RWPE1 (cell line): ENCODE measurements around the gene SPOCK1.

Experiments used
- CTCF ChIA-PET: fragments of 350-600 bp; sonication (Branson Sonifier 250); formaldehyde crosslinking; extraction: SDS; loops from one replicate; lab custom pipeline; 2021; lab: Yijun Ruan, JAX
- POLR2A ChIA-PET: fragments of 400-600 bp; formaldehyde crosslinking; extraction: SDS; loops from one replicate; lab custom pipeline; 2020; ENCODE audit warnings: antibody characterized with exemption; ENCODE audit not compliant: low non-redundant PET; lab: Yijun Ruan, JAX
- DNase-seq: peaks from one replicate; pipeline ENCODE4 v3.0.0; 2012; ENCODE audit warnings: low spot score
- H3K27ac ChIP-seq: fragments of 450-650 bp; 2 replicates; pipeline ENCODE4 v1.5.1; 2017
- TF ChIP-seq, protein P1 (sequence below): fragments of 450-650 bp; conservative IDR thresholded peaks from 2 replicates; pipeline ENCODE4 v1.5.1; 2017; ENCODE audit warnings: low read depth, mild to moderate bottlenecking

Gene SPOCK1

DNA sequence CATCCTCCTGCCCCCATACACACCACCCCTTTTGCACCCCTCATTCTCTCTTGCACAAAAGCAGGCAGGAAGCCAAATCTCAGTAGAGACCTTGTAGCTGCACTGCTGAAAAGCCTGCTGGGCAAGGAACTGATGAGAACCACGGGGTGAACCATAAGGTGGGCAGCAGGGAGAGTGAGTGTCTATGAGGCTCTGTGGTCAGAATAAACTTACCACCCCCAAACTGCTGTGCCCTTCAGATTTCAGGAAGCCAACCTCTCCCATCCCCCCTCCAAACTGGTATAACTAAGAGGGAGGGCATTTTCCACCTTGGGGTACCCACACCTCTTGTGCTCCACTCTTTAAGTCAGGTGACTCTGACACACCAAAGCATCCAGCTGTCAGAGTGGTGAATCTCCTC lies 471.4 kb downstream of the SPOCK1 start:
- no peak for DNase-seq
- TF ChIP-seq, protein P1, sequence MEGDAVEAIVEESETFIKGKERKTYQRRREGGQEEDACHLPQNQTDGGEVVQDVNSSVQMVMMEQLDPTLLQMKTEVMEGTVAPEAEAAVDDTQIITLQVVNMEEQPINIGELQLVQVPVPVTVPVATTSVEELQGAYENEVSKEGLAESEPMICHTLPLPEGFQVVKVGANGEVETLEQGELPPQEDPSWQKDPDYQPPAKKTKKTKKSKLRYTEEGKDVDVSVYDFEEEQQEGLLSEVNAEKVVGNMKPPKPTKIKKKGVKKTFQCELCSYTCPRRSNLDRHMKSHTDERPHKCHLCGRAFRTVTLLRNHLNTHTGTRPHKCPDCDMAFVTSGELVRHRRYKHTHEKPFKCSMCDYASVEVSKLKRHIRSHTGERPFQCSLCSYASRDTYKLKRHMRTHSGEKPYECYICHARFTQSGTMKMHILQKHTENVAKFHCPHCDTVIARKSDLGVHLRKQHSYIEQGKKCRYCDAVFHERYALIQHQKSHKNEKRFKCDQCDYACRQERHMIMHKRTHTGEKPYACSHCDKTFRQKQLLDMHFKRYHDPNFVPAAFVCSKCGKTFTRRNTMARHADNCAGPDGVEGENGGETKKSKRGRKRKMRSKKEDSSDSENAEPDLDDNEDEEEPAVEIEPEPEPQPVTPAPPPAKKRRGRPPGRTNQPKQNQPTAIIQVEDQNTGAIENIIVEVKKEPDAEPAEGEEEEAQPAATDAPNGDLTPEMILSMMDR = no peak
- POLR2A ChIA-PET = no interaction called here
- CTCF ChIA-PET = no interaction called here
- H3K27ac ChIP-seq = no peak overlapping the region

DNA sequence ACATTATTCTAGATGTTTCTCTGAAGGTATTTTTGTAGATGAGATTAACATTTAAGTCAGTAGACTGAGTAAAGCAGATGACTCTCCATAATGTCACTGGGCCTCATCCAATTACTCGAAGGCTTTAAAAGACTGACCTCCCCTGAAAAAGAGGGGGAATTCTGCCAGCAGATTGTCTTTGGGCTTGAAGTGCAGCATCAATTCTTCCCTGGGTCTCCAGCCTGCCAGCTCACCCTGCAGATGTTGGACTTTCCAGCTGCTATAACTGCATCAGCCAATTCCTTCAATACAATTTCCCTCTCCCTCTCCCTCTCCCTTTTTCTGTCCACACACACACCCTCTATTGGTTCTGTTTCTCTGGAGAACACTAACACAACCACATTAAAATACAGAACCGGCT lies 472.8 kb downstream of the SPOCK1 start:
- POLR2A ChIA-PET = no interaction called here
- CTCF ChIA-PET = interaction anchor here (0.6 kb wide), 1 partner anchor 185 kb away, joined by 3 read pairs; no protein-coding TSS in a partner anchor
- no peak overlapping the region for H3K27ac ChIP-seq
- no peak for DNase-seq
- TF ChIP-seq, protein P1 = no peak

DNA sequence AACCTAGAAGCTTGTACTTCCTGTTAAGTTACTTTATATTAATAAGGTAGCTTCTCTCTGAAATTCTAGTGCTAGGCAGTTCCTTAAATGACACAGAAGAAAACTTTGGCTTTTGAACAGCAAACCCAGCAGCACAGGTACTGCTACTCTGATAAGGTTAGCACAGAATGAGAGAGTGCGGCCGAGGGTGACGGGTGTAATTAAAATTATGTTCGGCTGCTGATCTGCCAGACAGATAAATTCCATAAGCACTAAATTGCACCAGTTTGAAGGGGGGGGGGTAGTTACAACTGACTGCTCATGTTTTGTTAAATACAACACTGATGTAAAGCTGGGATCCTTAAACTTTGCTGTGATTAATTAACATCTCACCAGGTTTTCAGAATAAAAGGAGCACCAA lies 475.1 kb downstream of the SPOCK1 start:
- H3K27ac ChIP-seq = no peak overlapping the region
- TF ChIP-seq, protein P1 = no peak
- no peak for DNase-seq
- POLR2A ChIA-PET = no interaction called here
- CTCF ChIA-PET = interaction anchor here (0.8 kb wide), 1 partner anchor 106 kb away, joined by 10 read pairs; no protein-coding TSS in a partner anchor

DNA sequence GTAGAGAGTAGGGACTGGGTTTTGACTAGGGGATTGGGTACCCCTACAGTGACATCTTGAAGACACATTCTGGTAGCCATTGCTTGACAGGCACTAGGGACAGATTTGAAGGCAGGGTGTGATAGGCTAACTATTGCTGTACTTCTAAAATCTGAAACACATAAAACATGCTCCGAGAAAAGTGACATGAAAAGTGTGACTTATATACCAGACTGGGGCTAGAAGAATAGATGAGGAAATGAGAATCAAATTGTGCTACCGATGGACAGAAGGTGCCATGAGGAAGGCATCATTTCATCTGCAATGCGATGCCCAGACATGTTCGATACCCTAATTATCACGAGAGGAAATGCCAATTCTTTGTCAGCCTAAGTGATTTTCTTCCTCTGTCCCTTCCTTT lies 475.8 kb downstream of the SPOCK1 start:
- H3K27ac ChIP-seq = no peak overlapping the region
- ChIA-PET CTCF (interaction anchor here (0.8 kb wide), 1 partner anchor 106 kb away, joined by 10 read pairs; no protein-coding TSS in a partner anchor), POLR2A (no interaction called here)
- DNase-seq = no peak
- TF ChIP-seq, protein P1 = no peak

DNA sequence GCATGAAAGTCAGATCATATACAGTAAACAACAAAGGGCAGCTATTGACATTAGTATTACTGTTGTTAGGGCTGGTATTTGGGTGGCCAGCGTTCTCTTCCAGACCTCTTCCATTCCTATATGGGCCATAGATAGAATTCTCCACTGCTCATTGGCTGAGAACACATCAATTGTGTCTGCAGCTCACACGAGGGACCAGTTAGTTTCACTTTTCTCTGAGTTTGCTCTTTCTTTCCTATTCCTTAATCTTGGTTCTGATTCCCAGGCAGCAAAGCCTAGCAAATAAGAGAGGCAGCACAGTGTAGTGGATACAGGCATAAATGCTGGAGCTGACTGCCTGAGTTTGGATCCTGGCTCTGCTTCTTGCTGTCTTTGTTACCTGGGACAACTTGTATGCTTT lies 476.4 kb downstream of the SPOCK1 start:
- POLR2A ChIA-PET = no interaction called here
- no peak for DNase-seq
- H3K27ac ChIP-seq = no peak overlapping the region
- CTCF ChIA-PET = interaction anchor here (1.3 kb wide), 1 partner anchor 298 kb away, joined by 4 read pairs; no protein-coding TSS in a partner anchor
- TF ChIP-seq, protein P1 = no peak

DNA sequence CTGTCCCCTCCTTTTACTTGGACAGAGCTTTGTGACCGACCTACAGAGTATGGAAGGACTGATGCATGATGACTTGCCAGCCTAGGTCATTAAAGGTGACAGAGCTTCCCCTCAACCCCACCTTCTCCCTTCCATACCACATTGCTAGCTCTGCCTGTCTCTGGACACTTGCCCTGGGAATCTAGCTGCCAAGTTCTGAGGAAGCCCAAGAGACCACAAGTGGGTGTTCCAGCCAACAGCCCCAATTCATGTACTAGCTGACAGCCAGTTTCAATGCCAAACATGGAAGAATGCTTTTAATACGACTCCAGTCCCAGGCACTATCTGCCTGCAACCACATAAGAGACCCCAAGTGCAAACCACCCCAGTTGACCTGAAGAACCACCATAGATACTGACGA lies 477.1 kb downstream of the SPOCK1 start:
- DNase-seq = no peak
- POLR2A ChIA-PET = no interaction called here
- CTCF ChIA-PET = interaction anchor here (1.3 kb wide), 1 partner anchor 299 kb away, joined by 4 read pairs; no protein-coding TSS in a partner anchor
- no peak overlapping the region for H3K27ac ChIP-seq
- TF ChIP-seq, protein P1 = no peak

DNA sequence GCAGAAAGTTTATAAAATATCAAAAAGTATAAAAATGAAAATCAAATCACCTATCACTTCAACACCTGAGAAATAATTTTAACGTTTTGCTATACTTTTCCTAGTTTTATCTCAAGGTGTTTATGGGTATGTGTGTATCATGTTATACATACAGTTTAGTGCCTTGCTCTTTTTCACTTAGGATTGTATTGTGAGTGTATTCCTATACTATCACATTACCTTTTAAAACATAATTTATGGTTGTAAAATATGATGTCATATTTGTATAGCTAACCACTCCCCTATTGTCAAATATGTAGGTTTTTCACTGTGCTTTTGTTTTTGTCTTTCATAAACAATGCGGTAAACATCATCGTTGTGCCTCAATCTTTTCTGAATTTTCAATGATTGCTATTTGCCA lies 479.9 kb downstream of the SPOCK1 start:
- ChIA-PET POLR2A (no interaction called here), CTCF (no interaction called here)
- TF ChIP-seq, protein P1 = no peak
- DNase-seq = no peak
- no peak overlapping the region for H3K27ac ChIP-seq
